ENCODE results near the gene FAF1.
"Not testable (repeated sequence)": the region's sequence is repeated elsewhere in the genome, so short reads cannot be mapped to it uniquely, and the experiment has no call there.

The FAF1 gene

DNA sequence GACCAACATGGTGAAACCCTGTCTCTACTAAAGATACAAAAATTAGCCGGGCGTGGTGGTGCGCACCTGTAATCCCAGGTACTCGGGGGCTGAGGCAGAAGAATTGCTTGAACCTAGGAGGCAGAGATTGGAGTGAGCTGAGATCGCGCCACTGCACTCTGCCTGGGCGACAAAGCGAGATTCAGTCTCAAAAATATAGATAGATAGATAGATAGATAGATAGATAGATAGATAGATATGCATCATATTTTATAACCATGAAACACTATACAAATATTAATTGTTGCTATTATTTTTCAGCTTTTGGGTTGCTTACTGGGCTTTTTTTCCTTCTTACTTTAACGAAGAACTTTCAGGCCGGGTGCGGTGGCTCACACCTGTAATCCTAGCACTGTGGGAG, 4.8 kb upstream of the FAF1 start:
- no peak for DNase-seq (ENCODE audit: low read depth in 1 of 2, low spot score in 1 of 2)

- DNase-seq (ENCODE audit: low read depth in 1 of 2, low spot score in 1 of 2), result peak in 1 of 2 donors; percentile 30
Measured at GRCh38 chr1:50959303-50959912, 659 bp downstream of the FAF1 start.

GRCh38 chr1:50955116-50955515, 5.0 kb downstream of the FAF1 start:
- no peak for DNase-seq (ENCODE audit: low read depth in 1 of 2, low spot score in 1 of 2)

GRCh38 chr1:50952566-50952965, 7.5 kb downstream of the FAF1 start:
- DNase-seq (ENCODE audit: low read depth in 1 of 2, low spot score in 1 of 2), result not testable (repeated sequence)

GRCh38 chr1:50950396-50950795, 9.7 kb downstream of the FAF1 start:
- no peak for DNase-seq (ENCODE audit: low read depth in 1 of 2, low spot score in 1 of 2)

GRCh38 chr1:50949286-50949982, 10.6 kb downstream of the FAF1 start:
- no peak for DNase-seq (ENCODE audit: low read depth in 1 of 2, low spot score in 1 of 2)

GRCh38 chr1:50942334-50942733, 17.7 kb downstream of the FAF1 start:
- no peak for DNase-seq (ENCODE audit: low read depth in 1 of 2, low spot score in 1 of 2)

DNA sequence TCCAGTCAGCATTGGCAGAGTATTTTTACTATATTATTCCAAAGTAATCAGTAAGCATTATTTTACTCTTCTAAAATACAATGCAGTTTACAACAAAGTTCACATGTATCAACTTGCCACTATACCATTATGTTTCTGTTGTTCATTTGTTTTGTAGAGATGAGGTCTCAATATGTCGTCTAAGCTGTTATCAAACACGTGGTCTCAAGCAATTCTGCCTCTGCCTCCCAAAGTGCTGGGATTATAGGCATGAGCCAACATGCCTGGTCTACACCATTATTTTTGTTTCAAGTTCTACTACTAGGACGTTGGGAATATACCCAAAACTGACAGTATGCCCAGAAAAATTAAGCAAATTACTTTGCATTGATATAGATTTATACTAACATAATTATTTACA, 19.8 kb downstream of the FAF1 start:
- no peak for DNase-seq (ENCODE audit: low read depth in 1 of 2, low spot score in 1 of 2)

GRCh38 chr1:50936321-50936720, 23.7 kb downstream of the FAF1 start:
- no peak for DNase-seq (ENCODE audit: low read depth in 1 of 2, low spot score in 1 of 2)

DNA sequence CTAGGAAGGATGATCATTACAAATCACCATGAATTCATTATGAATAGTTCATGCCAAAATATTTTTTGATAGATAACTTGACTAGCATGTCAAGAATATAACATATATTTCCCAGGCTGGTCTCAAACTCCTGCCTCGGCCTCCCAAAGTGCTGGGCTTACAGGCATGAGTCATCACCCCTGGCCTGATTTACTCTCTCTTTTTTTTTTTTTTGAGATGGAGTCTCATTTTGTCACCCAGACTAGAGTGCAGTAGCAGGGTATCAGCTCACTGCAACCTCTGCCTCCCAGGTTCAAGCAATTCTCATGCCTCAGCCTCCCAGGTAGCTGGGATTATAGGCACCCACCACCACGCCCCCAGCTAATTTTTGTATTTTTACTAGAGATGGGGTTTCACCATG, 24.8 kb downstream of the FAF1 start:
- not testable (repeated sequence) for DNase-seq (ENCODE audit: low read depth in 1 of 2, low spot score in 1 of 2)

DNA sequence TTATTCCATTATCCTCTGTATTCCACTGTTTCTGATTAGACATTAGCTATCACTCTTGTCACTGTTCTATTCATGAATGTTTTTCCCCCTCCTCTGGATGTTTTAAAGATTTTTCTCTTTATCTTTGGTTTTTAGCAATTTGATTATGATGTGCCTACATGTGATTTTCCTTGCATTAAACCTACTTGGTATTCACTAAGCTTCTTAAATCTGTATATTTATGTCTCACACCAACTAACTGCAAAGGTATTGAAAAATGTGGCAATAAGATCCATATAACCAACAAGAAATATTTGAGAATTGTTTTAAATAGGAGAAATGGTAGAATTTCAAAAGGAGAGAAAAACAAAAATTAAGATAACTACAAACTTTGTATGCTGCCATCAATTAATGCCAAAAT, 25.2 kb downstream of the FAF1 start:
- DNase-seq (ENCODE audit: low read depth in 1 of 2, low spot score in 1 of 2), result no peak

- not testable (repeated sequence) for DNase-seq (ENCODE audit: low read depth in 1 of 2, low spot score in 1 of 2)
Measured at GRCh38 chr1:50933770-50934169, 26.3 kb downstream of the FAF1 start.

GRCh38 chr1:50932043-50932442, 28.0 kb downstream of the FAF1 start:
- DNase-seq (ENCODE audit: low read depth in 1 of 2, low spot score in 1 of 2), result not testable (repeated sequence)

DNA sequence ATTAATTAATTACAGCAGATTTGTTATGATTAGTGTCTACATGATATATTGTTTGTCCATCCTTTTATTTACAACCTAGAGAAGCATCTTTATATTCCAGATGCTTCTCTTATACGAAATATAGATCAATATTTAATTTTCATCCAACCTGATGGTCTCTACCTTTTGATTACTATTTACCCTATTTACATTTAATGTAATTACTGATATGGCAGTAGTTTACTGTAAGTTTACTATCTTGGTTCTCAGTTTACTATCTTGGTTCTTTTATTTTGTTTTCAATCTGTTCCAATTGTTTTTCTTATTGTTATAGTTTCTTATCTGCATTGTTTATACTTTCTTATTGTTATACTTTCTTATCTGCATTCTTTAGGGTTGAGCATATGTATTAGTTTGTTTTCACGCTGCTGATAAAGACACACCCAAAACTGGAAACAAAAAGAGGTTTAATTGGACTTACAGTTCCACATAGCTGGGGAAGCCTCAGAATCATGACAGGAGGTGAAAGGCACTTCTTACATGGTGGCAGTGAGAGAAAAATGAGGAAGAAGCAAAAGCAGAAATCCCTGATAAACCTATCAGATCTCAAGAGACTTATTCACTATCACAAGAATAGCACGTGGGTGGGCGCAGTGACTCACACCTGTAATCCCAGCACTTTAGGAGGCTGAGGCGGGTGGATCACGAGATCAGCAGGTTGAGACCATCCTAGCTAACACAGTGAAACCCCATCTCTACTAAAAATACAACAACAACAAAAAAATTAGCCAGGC, 28.9 kb downstream of the FAF1 start:
- no peak for DNase-seq (ENCODE audit: low read depth in 1 of 2, low spot score in 1 of 2)

GRCh38 chr1:50930193-50930592, 29.9 kb downstream of the FAF1 start:
- no peak for DNase-seq (ENCODE audit: low read depth in 1 of 2, low spot score in 1 of 2)

GRCh38 chr1:50929376-50929958, 30.6 kb downstream of the FAF1 start:
- no peak for DNase-seq (ENCODE audit: low read depth in 1 of 2, low spot score in 1 of 2)

DNA sequence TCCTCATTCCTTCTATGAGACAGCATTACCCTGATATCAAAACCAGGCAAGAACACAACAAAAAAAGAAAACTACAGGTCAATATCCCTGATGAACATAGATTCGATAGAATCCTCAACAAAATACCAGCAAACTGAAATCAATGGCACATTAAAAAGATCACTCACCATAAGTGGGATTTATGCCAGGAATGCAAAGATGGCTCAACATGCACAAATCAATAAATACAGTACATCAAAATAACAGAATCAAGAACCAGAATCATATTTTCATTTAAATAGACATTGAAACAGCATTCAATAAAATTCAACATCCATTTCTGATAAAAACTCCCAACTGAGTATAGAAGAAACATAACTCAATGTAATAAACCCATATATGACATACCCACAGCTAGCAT, 36.5 kb downstream of the FAF1 start:
- no peak for DNase-seq (ENCODE audit: low read depth in 1 of 2, low spot score in 1 of 2)

- no peak for DNase-seq (ENCODE audit: low read depth in 1 of 2, low spot score in 1 of 2)
Measured at GRCh38 chr1:50921029-50921428, 39.0 kb downstream of the FAF1 start.

GRCh38 chr1:50920409-50920808, 39.7 kb downstream of the FAF1 start:
- no peak for DNase-seq (ENCODE audit: low read depth in 1 of 2, low spot score in 1 of 2)

DNA sequence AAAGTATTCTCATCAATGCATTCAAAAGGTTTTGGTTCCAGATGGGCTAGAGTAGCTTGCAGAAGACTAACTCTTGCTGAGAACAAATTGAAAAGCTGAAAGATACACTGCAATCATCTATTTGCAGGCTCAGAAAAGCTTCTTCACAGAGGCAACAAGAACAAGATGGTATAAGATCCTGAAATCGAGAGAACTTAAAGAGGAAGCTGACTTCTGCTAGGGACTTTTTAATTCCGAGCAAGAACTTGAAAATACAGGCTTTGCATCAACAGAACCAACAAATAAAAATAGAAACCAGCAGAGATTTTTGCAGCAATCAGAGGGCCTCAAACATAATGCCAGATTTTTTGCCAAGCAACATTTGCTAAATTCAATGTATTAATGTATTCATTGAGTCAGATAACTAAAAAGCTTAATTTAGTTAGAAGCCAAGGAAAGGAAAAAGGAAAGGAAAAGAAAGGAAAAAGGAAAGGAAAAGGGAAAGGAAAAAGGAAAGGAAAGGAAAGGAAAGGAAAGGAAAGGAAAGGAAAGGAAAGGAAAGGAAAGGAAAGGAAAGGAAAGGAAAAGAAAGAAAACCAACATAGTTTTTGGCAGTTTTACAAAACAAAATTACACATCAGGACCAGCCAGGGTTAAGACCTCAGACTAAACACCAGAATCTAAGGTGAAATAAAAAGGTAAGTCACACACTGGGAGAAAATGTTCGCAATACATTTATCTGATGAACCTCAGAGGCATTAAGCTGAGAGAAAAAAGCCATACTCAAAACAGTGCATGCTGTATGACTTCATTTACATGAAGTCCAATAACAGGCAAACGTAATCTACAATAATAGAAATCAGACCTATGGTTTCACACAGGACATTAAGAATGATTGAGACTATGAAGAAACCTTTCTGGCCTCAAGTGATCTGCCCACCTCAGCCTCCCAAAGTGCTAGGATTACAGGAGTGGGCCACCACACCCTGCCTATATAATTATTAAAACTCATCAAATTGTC, 42.6 kb downstream of the FAF1 start:
- DNase-seq (ENCODE audit: low read depth in 1 of 2, low spot score in 1 of 2), result no peak

- DNase-seq (ENCODE audit: low read depth in 1 of 2, low spot score in 1 of 2), result no peak
Measured at GRCh38 chr1:50915621-50916020, 44.4 kb downstream of the FAF1 start.
